SU-DHL-6 (cell line): ENCODE data around the gene SCYGR1.

Source experiments
- H2AFZ ChIP-seq: fragments of 200-600 bp; sonication (generic); 2 replicates; pipeline ENCODE4 v1.6.1; 2014; ENCODE audit warnings: low read depth, mild to moderate bottlenecking, moderate library complexity, mixed read lengths, antibody characterized with exemption, low read length; ENCODE audit not compliant: severe bottlenecking
- H3F3A ChIP-seq: fragments of 200-600 bp; shearing (Covaris generic); 2 replicates; pipeline ENCODE4 v1.6.0; 2016; ENCODE audit warnings: antibody characterized with exemption, mild to moderate bottlenecking; ENCODE audit not compliant: insufficient read depth
- H3K27ac ChIP-seq: fragments of 200-600 bp; sonication (generic); 2 replicates; pipeline ENCODE4 v1.5.1; 2016; ENCODE audit warnings: low read depth, mild to moderate bottlenecking, low read length, moderate library complexity, mixed read lengths
- H3K27me3 ChIP-seq: fragments of 200-600 bp; sonication (generic), shearing (Covaris generic); 2 replicates; pipeline ENCODE4 v1.6.0; 2014; ENCODE audit warnings: mild to moderate bottlenecking, low read length
- H3K36me3 ChIP-seq: fragments of 200-600 bp; sonication (generic); 2 replicates; pipeline ENCODE4 v1.6.1; 2014; ENCODE audit warnings: mild to moderate bottlenecking, low read length, mixed read lengths
- H3K4me2 ChIP-seq: fragments of 300-600, 200-600 bp; shearing (Covaris generic), sonication (generic); 2 replicates; pipeline ENCODE4 v1.6.0; 2014; ENCODE audit warnings: low read length, low read depth, mild to moderate bottlenecking; ENCODE audit not compliant: poor library complexity, severe bottlenecking
- H3K4me3 ChIP-seq: fragments of 200-600 bp; sonication (generic); 2 replicates; pipeline ENCODE4 v1.5.1; 2014; ENCODE audit warnings: antibody characterized with exemption, low read length, mild to moderate bottlenecking, mixed read lengths; ENCODE audit not compliant: insufficient read depth, poor library complexity, severe bottlenecking
- H3K79me2 ChIP-seq: fragments of 200-600 bp; sonication (generic); 2 replicates; pipeline ENCODE4 v1.6.1; 2014; ENCODE audit warnings: mild to moderate bottlenecking, low read length, moderate library complexity; ENCODE audit not compliant: insufficient read depth
- H3K9ac ChIP-seq: fragments of 200-600 bp; sonication (generic); 2 replicates; pipeline ENCODE4 v1.7.0; 2014; ENCODE audit warnings: mild to moderate bottlenecking, low read length
- H3K9me2 ChIP-seq: fragments of 200-600 bp; sonication (generic); replicated peaks from 2 replicates; pipeline ENCODE4 v1.6.1; 2014; ENCODE audit warnings: low read length; ENCODE audit not compliant: insufficient read depth
- H3K9me3 ChIP-seq: fragments of 200-600 bp; sonication (generic); 2 replicates; pipeline ENCODE4 v1.6.1; 2014; ENCODE audit warnings: low read length, mixed read lengths; ENCODE audit not compliant: insufficient read depth
- H4K20me1 ChIP-seq: fragments of 200-600 bp; sonication (generic); 2 replicates; pipeline ENCODE4 v1.6.1; 2014; ENCODE audit warnings: low read depth, mild to moderate bottlenecking, antibody characterized with exemption, low read length, moderate library complexity, mixed read lengths
- CTCF ChIP-seq: fragments of 200-600 bp; sonication (generic); IDR thresholded peaks from one replicate; pipeline ENCODE4 v1.5.1; 2017; ENCODE audit warnings: antibody characterized with exemption, mild to moderate bottlenecking, low read length, moderate library complexity; ENCODE audit not compliant: insufficient read depth, poor library complexity, severe bottlenecking
- EZH2phosphoT487 ChIP-seq: fragments of 200-600 bp; sonication (generic), shearing (Covaris generic); conservative IDR thresholded peaks from 2 replicates; pipeline ENCODE4 v1.6.1; 2018; ENCODE audit warnings: mild to moderate bottlenecking, antibody characterized with exemption, low read length, moderate library complexity, mixed read lengths

Gene SCYGR1

GRCh38 chr2:227416701-227417100 lies 29.0 kb upstream of the SCYGR1 start:
- TF ChIP-seq EZH2phosphoT487: no peak
- no peak for TF ChIP-seq CTCF
- H3K4me2 ChIP-seq: no peak overlapping the region

GRCh38 chr2:227415538-227416424 lies 28.0 kb upstream of the SCYGR1 start:
- H3K4me3 ChIP-seq: no peak overlapping the region
- no peaks in the 10 kb centered on the region for H3K36me3 ChIP-seq
- H3K9ac ChIP-seq: no peak overlapping the region
- no peaks in the 10 kb centered on the region for H3K79me2 ChIP-seq
- H3K4me2 ChIP-seq: no peak overlapping the region
- no peaks in the 10 kb centered on the region for H3K9me3 ChIP-seq
- no peak overlapping the region for H2AFZ ChIP-seq
- H3K27ac ChIP-seq: no peak overlapping the region
- no peak for TF ChIP-seq EZH2phosphoT487
- TF ChIP-seq CTCF: no peak
- H3K9me2 ChIP-seq: no peaks in the 10 kb centered on the region
- H4K20me1 ChIP-seq: no peaks in the 10 kb centered on the region
- no peaks in the 10 kb centered on the region for H3F3A ChIP-seq
- no peaks in the 10 kb centered on the region for H3K27me3 ChIP-seq

More at GRCh38 chr2:227416701-227417100, 29.0 kb upstream of the SCYGR1 start:
- H3K9me3 ChIP-seq: no peaks in the 10 kb centered on the region
- no peak overlapping the region for H3K4me3 ChIP-seq
- no peaks in the 10 kb centered on the region for H3F3A ChIP-seq
- H4K20me1 ChIP-seq: no peaks in the 10 kb centered on the region
- H3K9ac ChIP-seq: no peak overlapping the region
- no peaks in the 10 kb centered on the region for H3K36me3 ChIP-seq
- no peak overlapping the region for H3K27ac ChIP-seq
- H3K9me2 ChIP-seq: no peaks in the 10 kb centered on the region
- no peaks in the 10 kb centered on the region for H3K27me3 ChIP-seq
- H3K79me2 ChIP-seq: no peaks in the 10 kb centered on the region
- H2AFZ ChIP-seq: no peak overlapping the region

GRCh38 chr2:227414846-227415245 lies 27.1 kb upstream of the SCYGR1 start:
- H3K27me3 ChIP-seq: no peaks in the 10 kb centered on the region

More at GRCh38 chr2:227414846-227415245, 27.1 kb upstream of the SCYGR1 start:
- TF ChIP-seq EZH2phosphoT487 (no peak), CTCF (no peak)
- no peak overlapping the region for H2AFZ ChIP-seq
- no peaks in the 10 kb centered on the region for H3K36me3 ChIP-seq
- no peak overlapping the region for H3K4me3 ChIP-seq
- H3K79me2 ChIP-seq: no peaks in the 10 kb centered on the region
- H3K9me3 ChIP-seq: no peaks in the 10 kb centered on the region
- no peak overlapping the region for H3K27ac ChIP-seq
- H3K9ac ChIP-seq: no peak overlapping the region
- no peaks in the 10 kb centered on the region for H3F3A ChIP-seq
- no peak overlapping the region for H3K4me2 ChIP-seq
- no peaks in the 10 kb centered on the region for H3K9me2 ChIP-seq
- no peaks in the 10 kb centered on the region for H4K20me1 ChIP-seq
